Neural progenitor cell (in vitro differentiated cells): ENCODE data around the gene ADORA2A. TPM values are rescaled to one million over a fixed set of nuclear protein-coding genes. Genes with fewer than 3 reads are reported as not detected.

Source experiments
- DNase-seq: peaks from one replicate; pipeline ENCODE4 v3.0.0-alpha.2; 2016; ENCODE audit warnings: low spot score
- H2AFZ ChIP-seq: fragments of 200-600 bp; sonication (generic); replicated peaks from 2 replicates; pipeline ENCODE4 v1.6.1; 2016; ENCODE audit warnings: antibody characterized with exemption
- H3F3A ChIP-seq: fragments of 200-600 bp; sonication (generic); 2 replicates; pipeline ENCODE4 v1.6.1; 2016; ENCODE audit warnings: antibody characterized with exemption, low read depth
- H3K27ac ChIP-seq: fragments of 200-600 bp; sonication (generic); 2 replicates; pipeline ENCODE4 v1.5.1; 2016; ENCODE audit warnings: mild to moderate bottlenecking
- H3K27me3 ChIP-seq: fragments of 200-600 bp; sonication (generic); 2 replicates; pipeline ENCODE4 v1.6.1; 2016; ENCODE audit warnings: mild to moderate bottlenecking, moderate library complexity
- H3K36me3 ChIP-seq: fragments of 200-600 bp; sonication (generic); 2 replicates; pipeline ENCODE4 v1.5.1; 2016
- H3K4me1 ChIP-seq: fragments of 200-600 bp; sonication (generic); 2 replicates; pipeline ENCODE4 v1.6.1; 2016; ENCODE audit warnings: mixed run types
- H3K4me2 ChIP-seq: fragments of 200-600 bp; sonication (generic); 2 replicates; pipeline ENCODE4 v1.6.1; 2016
- H3K4me3 ChIP-seq: fragments of 200-600 bp; sonication (generic); 2 replicates; pipeline ENCODE4 v1.5.1; 2016
- H3K79me2 ChIP-seq: fragments of 200-600 bp; sonication (generic); 2 replicates; pipeline ENCODE4 v1.6.1; 2016; ENCODE audit warnings: low read depth
- H3K9ac ChIP-seq: fragments of 200-600 bp; sonication (generic); 2 replicates; pipeline ENCODE4 v1.6.1; 2016
- H3K9me3 ChIP-seq: fragments of 200-600 bp; sonication (generic); 2 replicates; pipeline ENCODE4 v1.5.1; 2016; ENCODE audit warnings: low read depth
- H4K20me1 ChIP-seq: fragments of 200-600 bp; sonication (generic); 2 replicates; pipeline ENCODE4 v1.6.1; 2016; ENCODE audit warnings: low read depth
- H3K27ac Mint-ChIP-seq: 3 replicates; pipeline ENCODE4 v1.8.0; 2021; ENCODE audit warnings: mixed read lengths
- H3K27me3 Mint-ChIP-seq: 2 replicates; pipeline ENCODE4 v1.8.0; 2022; ENCODE audit warnings: low read depth, mild to moderate bottlenecking, inconsistent platforms, moderate library complexity, mixed read lengths; ENCODE audit not compliant: insufficient read depth
- H3K36me3 Mint-ChIP-seq: 3 replicates; pipeline ENCODE4 v1.8.0; 2021; ENCODE audit warnings: mixed read lengths
- H3K4me1 Mint-ChIP-seq: 3 replicates; pipeline ENCODE4 v1.8.0; 2021; ENCODE audit warnings: mixed read lengths
- H3K4me3 Mint-ChIP-seq: 3 replicates; pipeline ENCODE4 v1.8.0; 2021; ENCODE audit warnings: mild to moderate bottlenecking, moderate library complexity, mixed read lengths
- H3K9me3 Mint-ChIP-seq: 3 replicates; pipeline ENCODE4 v1.8.0; 2020; ENCODE audit warnings: mixed read lengths
- EZH2 ChIP-seq: fragments of 200-600 bp; sonication (generic); IDR thresholded peaks from 2 replicates; pipeline ENCODE4 v1.6.1; 2017; ENCODE audit warnings: antibody characterized with exemption, mild to moderate bottlenecking, moderate library complexity
- EZH2phosphoT487 ChIP-seq: fragments of 200-600 bp; sonication (generic); IDR thresholded peaks from 2 replicates; pipeline ENCODE4 v1.6.1; 2017; ENCODE audit warnings: antibody characterized with exemption
- total RNA-seq: library from RNA; depleted of rRNA; stranded (reverse); fragments of >200 nt; gene quantifications from 2 replicates; pipeline ENCODE4 v1.2.3, GENCODE V29; 2015; ENCODE audit warnings: low replicate concordance
- TF ChIP-seq, protein P1 (sequence below): fragments of 200-600 bp; sonication (generic); IDR thresholded peaks from 2 replicates; pipeline ENCODE4 v1.5.1; 2017; ENCODE audit warnings: antibody characterized with exemption, mild to moderate bottlenecking

ADORA2A gene
- total RNA-seq, 1 donor from 2014 or later: 0.51 TPM

- H3K4me1 ChIP-seq: peaks cover 20% of the 10 kb centered on the region
- peaks cover 4% of the 10 kb centered on the region for H3K9me3 Mint-ChIP-seq
- H3K36me3 Mint-ChIP-seq: no peaks in the 10 kb centered on the region
- H3K9ac ChIP-seq: no peak overlapping the region
- H3K9me3 ChIP-seq: no peaks in the 10 kb centered on the region
- no peaks in the 10 kb centered on the region for H4K20me1 ChIP-seq
- no peak for TF ChIP-seq EZH2phosphoT487
- TF ChIP-seq, protein P1, sequence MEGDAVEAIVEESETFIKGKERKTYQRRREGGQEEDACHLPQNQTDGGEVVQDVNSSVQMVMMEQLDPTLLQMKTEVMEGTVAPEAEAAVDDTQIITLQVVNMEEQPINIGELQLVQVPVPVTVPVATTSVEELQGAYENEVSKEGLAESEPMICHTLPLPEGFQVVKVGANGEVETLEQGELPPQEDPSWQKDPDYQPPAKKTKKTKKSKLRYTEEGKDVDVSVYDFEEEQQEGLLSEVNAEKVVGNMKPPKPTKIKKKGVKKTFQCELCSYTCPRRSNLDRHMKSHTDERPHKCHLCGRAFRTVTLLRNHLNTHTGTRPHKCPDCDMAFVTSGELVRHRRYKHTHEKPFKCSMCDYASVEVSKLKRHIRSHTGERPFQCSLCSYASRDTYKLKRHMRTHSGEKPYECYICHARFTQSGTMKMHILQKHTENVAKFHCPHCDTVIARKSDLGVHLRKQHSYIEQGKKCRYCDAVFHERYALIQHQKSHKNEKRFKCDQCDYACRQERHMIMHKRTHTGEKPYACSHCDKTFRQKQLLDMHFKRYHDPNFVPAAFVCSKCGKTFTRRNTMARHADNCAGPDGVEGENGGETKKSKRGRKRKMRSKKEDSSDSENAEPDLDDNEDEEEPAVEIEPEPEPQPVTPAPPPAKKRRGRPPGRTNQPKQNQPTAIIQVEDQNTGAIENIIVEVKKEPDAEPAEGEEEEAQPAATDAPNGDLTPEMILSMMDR: no peak
- no peak for TF ChIP-seq EZH2
- peaks cover 4% of the 10 kb centered on the region for H3F3A ChIP-seq
- H3K27me3 Mint-ChIP-seq: peaks cover 7% of the 10 kb centered on the region
- no peak overlapping the region for H2AFZ ChIP-seq
- H3K4me2 ChIP-seq: no peak overlapping the region
- H3K4me3 Mint-ChIP-seq: no peak overlapping the region
- no peaks in the 10 kb centered on the region for H3K27me3 ChIP-seq
- H3K4me3 ChIP-seq: no peak overlapping the region
- H3K79me2 ChIP-seq: no peaks in the 10 kb centered on the region
- H3K36me3 ChIP-seq: no peaks in the 10 kb centered on the region
- peaks cover 39% of the 10 kb centered on the region for H3K4me1 Mint-ChIP-seq
- DNase-seq: no peak
- H3K27ac Mint-ChIP-seq: no peak overlapping the region
- H3K27ac ChIP-seq: no peak overlapping the region
Measured at GRCh38 chr22:24441406-24442351, 14.3 kb downstream of the ADORA2A start.

DNA sequence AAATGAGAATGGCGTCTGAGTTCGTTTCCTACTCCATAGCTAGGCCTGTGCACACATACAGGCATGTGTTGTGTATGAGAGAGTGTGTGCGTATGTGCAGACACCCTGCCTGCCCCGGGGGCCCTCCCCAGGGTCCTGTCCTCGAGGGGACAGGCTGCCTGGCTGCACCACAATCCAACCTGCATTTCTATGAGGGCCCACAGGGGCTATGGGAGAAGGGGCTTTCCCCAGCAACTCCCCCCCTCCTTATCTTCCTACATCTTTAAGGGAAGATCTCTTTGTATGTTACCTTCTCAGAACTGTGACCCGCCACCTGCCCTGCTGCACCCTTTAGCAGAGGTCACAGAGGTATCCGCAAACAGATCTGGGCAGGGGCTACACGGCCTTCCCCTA, 14.9 kb downstream of the ADORA2A start:
- Histone ChIP-seq H3K4me2 (no peak overlapping the region), H3K4me1 (peaks cover 20% of the 10 kb centered on the region), H3K79me2 (no peaks in the 10 kb centered on the region), H3K9me3 (no peaks in the 10 kb centered on the region), H2AFZ (no peak overlapping the region), H3F3A (peaks cover 4% of the 10 kb centered on the region), H3K4me3 (no peak overlapping the region), H3K27me3 (no peaks in the 10 kb centered on the region), H3K27ac (no peak overlapping the region), H3K9ac (no peak overlapping the region), H4K20me1 (no peaks in the 10 kb centered on the region), H3K36me3 (no peaks in the 10 kb centered on the region)
- no peak for DNase-seq
- no peaks in the 10 kb centered on the region for H3K36me3 Mint-ChIP-seq
- peaks cover 7% of the 10 kb centered on the region for H3K27me3 Mint-ChIP-seq
- H3K4me3 Mint-ChIP-seq: no peak overlapping the region
- TF ChIP-seq, protein P1: no peak
- TF ChIP-seq EZH2phosphoT487 (no peak), EZH2 (no peak)
- peaks cover 4% of the 10 kb centered on the region for H3K9me3 Mint-ChIP-seq
- H3K4me1 Mint-ChIP-seq: peaks cover 42% of the 10 kb centered on the region
- H3K27ac Mint-ChIP-seq: no peak overlapping the region

GRCh38 chr22:24443668-24444067, 16.3 kb downstream of the ADORA2A start:
- no peak for DNase-seq
- Mint-ChIP-seq H3K4me3 (no peak overlapping the region), H3K36me3 (no peaks in the 10 kb centered on the region), H3K27me3 (peaks cover 7% of the 10 kb centered on the region), H3K4me1 (peaks cover 42% of the 10 kb centered on the region), H3K9me3 (peaks cover 4% of the 10 kb centered on the region), H3K27ac (no peak overlapping the region)
- no peak overlapping the region for H2AFZ ChIP-seq
- no peak overlapping the region for H3K27ac ChIP-seq
- no peaks in the 10 kb centered on the region for H3K79me2 ChIP-seq
- H3K4me3 ChIP-seq: no peak overlapping the region
- peaks cover 20% of the 10 kb centered on the region for H3K4me1 ChIP-seq
- H3K36me3 ChIP-seq: no peaks in the 10 kb centered on the region
- H3F3A ChIP-seq: peaks cover 4% of the 10 kb centered on the region
- H3K4me2 ChIP-seq: no peak overlapping the region
- H3K27me3 ChIP-seq: peaks cover 2% of the 10 kb centered on the region
- TF ChIP-seq, protein P1: no peak
- TF ChIP-seq EZH2: no peak
- TF ChIP-seq EZH2phosphoT487: no peak
- no peaks in the 10 kb centered on the region for H4K20me1 ChIP-seq
- H3K9ac ChIP-seq: no peak overlapping the region
- no peaks in the 10 kb centered on the region for H3K9me3 ChIP-seq
